ENCODE results near the gene FEV. TPM values are rescaled to one million over a fixed set of nuclear protein-coding genes. Genes with fewer than 3 reads are reported as not detected.

FEV gene
- total and polyA plus RNA-seq, 11 donors: not detected

GRCh38 chr2:219022616-219023015 lies 37.6 kb upstream of the FEV start:
- no peaks in the 10 kb centered on the region for H3K4me1 ChIP-seq
- H3K9me3 ChIP-seq: no peaks in the 10 kb centered on the region
- H3K36me3 ChIP-seq: no peaks in the 10 kb centered on the region
- DNase-seq (no peak), ATAC-seq (no peak)
- peaks cover 0 to 22% (median 0%) of the 10 kb centered on the region in 9 donors for H3K27me3 ChIP-seq
- WGBS, 4 donors: 77 to 84% (median 79%) methylated on average over 5 of the region's 5 CpGs
- TF ChIP-seq POLR2A (IDR thresholded peaks at IDR 0.05) (no peak), CTCF (IDR thresholded peaks at IDR 0.05) (no peak)
- intact Hi-C loops (cut with DNase I): loop anchor here in 1 of 10 donors (10.0 kb wide), 1 partner anchor 132 kb away; no protein-coding TSS in a partner anchor
- no peak overlapping the region for H3K27ac ChIP-seq
- H3K4me3 ChIP-seq: no peak overlapping the region

GRCh38 chr2:219022041-219022440 lies 37.1 kb upstream of the FEV start:
- H3K9me3 ChIP-seq: no peaks in the 10 kb centered on the region
- no peaks in the 10 kb centered on the region for H3K4me1 ChIP-seq
- H3K36me3 ChIP-seq: no peaks in the 10 kb centered on the region
- H3K27me3 ChIP-seq: peaks cover 0 to 24% (median 0%) of the 10 kb centered on the region in 9 donors
- H3K4me3 ChIP-seq: no peak overlapping the region
- WGBS, 4 donors: 81 to 86% (median 85%) methylated on average over 7 to 12 of the region's 12 CpGs
- ATAC-seq (no peak), DNase-seq (no peak)
- TF ChIP-seq CTCF (IDR thresholded peaks at IDR 0.05) (no peak), POLR2A (IDR thresholded peaks at IDR 0.05) (no peak)
- H3K27ac ChIP-seq: no peak overlapping the region
- intact Hi-C loops (cut with DNase I): loop anchor here in 1 of 10 donors (10.0 kb wide), 1 partner anchor 133 kb away; no protein-coding TSS in a partner anchor

- ATAC-seq (no peak), DNase-seq (no peak)
- no peak overlapping the region for H3K27ac ChIP-seq
- H3K36me3 ChIP-seq: no peaks in the 10 kb centered on the region
- H3K27me3 ChIP-seq: peaks cover 0 to 24% (median 0%) of the 10 kb centered on the region in 9 donors
- no peaks in the 10 kb centered on the region for H3K4me1 ChIP-seq
- H3K9me3 ChIP-seq: no peaks in the 10 kb centered on the region
- TF ChIP-seq CTCF (IDR thresholded peaks at IDR 0.05): no peak
- no peak for TF ChIP-seq POLR2A (IDR thresholded peaks at IDR 0.05)
- WGBS, 4 donors: 73 to 83% (median 82%) methylated on average over 6 to 9 of the region's 9 CpGs
- intact Hi-C loops (cut with DNase I): loop anchor here in 1 of 10 donors (10.0 kb wide), 1 partner anchor 133 kb away; no protein-coding TSS in a partner anchor
- no peak overlapping the region for H3K4me3 ChIP-seq
These were observed 36.6 kb upstream of the FEV start for GRCh38 chr2:219021591-219021990.

GRCh38 chr2:219020604-219021365 lies 35.8 kb upstream of the FEV start:
- Histone ChIP-seq H3K27me3 (peaks cover 0 to 24% (median 0%) of the 10 kb centered on the region in 9 donors), H3K36me3 (no peaks in the 10 kb centered on the region), H3K27ac (no peak overlapping the region), H3K9me3 (no peaks in the 10 kb centered on the region), H3K4me3 (no peak overlapping the region), H3K4me1 (no peaks in the 10 kb centered on the region)
- WGBS, 4 donors: 63 to 73% (median 70%) methylated on average over 10 to 11 of the region's 11 CpGs
- intact Hi-C loops (cut with DNase I): loop anchor here in 1 of 10 donors (10.0 kb wide), 1 partner anchor 134 kb away; no protein-coding TSS in a partner anchor
- no peak for TF ChIP-seq POLR2A (IDR thresholded peaks at IDR 0.05)
- TF ChIP-seq CTCF (IDR thresholded peaks at IDR 0.05): no peak
- DNase-seq: no peak
- no peak for ATAC-seq
